Stimulated activated CD8-positive, alpha-beta memory T cell treated with anti-CD3 and anti-CD28 coated beads, Interleukin-12 subunit alpha, Interleukin-12 subunit beta, amount 100 ng/mL, for 24 hours (primary cell): ENCODE results near the gene FKBP2.

Experiments used
- DNase-seq: peaks from one replicate; pipeline ENCODE4 v3.0.0-alpha.2; 2020; ENCODE audit errors: extremely low read depth

FKBP2 gene

DNA sequence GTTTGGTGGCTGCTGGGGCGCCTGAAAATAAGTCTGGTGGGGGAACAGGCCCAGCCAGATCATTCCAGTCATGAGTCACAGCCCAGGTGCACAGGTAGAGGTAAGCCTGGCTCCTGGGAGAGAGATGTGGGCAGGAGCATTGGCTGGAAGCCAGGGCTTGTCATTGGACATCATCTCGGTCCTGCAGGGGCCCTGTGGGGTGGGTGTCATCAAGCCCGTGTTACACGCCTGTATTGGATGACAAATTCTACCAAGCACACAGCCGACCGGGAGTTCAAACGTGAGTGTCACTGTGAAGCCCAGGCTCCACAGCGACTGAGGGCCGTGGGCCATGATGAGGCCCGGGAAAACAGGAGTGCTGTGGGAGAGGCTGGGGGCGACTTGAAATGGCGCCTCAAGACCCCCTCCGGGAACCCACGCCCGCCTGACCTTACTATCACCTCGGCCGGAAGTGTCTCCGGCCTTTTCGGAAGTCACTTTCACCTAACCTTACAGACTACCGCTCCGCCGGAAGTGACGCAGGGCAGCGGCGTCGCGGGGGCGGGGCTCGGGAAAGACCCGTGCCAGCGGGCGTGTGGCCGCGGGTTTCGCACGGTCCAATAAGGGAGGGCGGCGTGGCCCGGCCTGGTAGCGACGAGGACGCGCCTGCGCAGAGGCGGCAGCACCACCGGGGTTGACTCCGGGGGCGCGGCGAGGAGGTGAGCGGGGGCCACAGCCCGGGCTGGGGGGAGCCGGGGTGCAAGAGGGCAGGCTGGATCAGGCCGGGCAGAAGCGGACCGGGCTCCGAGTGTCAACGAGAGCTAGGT lies at the start of gene FKBP2:
TSS of gene FKBP2 (plus strand) at position 661 of the 806 bp plus-strand sequence. CDS start 1,293 bp downstream, outside the sequence.
- peak; percentile 96 for DNase-seq

DNA sequence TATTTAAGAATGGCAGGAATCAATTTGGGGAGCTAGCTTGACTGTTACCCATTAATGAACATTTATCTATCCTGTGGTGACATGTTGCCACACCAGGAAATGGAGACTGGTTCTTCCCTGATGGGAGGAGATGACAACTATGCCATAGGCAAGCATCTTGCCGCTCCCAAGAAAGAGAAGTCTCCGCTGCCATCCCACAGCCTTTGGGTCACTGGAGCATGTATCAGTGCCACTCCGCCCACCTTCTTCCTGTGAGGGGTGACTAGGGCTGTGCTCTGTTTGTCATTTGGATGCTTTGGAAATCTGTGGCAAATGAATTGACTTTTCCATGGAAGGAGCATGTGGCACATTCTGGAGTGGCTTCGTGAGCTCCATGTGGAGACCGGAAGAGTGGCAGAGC lies 48.5 kb upstream of the FKBP2 start:
- no peak for DNase-seq

GRCh38 chr11:64196626-64197025 lies 44.3 kb upstream of the FKBP2 start:
- no peak for DNase-seq

DNA sequence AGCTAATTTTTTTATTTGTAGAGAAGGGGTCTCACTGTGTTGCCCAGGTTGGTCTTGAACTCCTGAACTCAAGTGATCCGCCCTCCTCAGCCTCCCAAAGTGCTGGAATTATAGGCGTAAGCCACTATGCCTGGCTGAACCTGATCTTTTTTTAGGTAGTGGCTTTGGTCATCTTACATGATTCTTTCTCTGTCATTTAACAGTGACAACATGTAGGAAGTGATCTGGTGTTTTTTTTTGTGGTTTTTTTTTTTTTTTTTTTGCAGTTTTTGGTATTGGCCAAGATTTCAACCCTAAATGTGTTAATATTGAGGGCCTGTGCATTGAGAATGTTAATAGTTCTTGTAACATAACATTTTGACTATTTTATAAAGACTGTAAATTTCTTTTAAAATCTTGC lies 42.4 kb upstream of the FKBP2 start:
- no peak for DNase-seq

DNA sequence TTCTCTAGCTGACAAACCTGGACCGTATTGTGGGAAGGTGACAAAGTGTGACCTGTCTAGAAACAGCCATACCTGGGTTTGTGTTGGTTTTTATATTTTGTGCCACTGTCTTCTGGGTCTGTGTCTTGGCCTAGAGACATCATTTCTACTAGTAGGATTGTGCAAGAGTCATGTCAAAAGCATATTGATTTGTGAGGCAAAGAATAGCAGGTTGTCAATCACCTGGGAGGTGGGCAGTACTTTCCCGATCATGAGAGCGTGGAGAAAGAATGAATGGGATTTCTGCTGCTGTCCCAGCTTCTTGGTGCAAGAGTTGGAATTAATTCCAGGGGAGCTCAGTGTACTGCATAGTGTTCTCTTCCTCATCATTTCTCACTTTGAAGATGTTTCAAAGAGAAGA lies 39.4 kb upstream of the FKBP2 start:
- DNase-seq = no peak

- no peak for DNase-seq
Measured at GRCh38 chr11:64202992-64203391, 37.9 kb upstream of the FKBP2 start.

GRCh38 chr11:64203421-64204079 lies 37.3 kb upstream of the FKBP2 start:
- no peak for DNase-seq

DNA sequence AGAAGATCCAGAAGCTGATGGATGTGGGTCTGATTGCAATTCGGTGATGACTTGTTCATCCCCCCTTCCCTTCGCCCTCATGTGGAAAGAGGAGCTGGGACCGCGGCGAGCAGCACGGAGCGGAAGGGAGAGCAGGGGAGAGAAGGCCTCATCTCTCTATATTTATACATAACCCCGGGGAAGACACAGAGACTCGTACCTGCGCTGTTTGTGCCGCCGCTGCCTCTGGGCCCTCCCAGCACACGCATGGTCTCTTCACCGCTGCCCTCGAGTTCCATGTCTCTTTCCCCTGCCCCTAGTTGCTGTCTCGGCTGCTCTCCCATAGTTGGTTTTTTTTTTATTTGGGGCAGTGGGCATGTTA lies 36.8 kb upstream of the FKBP2 start:
- DNase-seq = no peak

DNA sequence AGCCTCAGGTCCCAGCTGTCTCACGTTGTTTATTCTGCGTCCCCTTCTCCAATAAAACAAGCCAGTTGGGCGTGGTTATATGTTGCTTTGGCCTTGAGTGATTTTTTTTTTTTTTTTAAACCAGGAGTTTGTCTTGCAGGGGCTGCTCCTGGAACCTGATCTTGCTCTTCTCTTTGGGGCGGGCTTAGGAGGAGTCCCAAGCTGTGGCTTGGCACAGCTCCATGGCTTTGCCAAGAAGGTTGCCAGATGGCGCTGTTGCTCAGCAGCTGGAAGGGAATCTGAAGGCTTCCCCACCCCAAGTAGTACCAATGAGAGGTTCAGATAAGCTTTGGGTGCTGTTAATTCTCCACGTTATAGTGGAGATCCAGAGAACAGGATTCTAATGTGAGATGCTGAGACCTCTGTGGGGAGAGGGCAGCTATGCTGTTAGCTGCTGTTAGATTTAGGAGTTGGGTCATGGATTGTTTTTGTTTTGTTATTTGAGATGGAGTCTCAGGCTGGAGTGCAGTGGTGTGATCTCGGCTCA lies 36.4 kb upstream of the FKBP2 start:
- no peak for DNase-seq

GRCh38 chr11:64206457-64207255 lies 34.2 kb upstream of the FKBP2 start, which contains the start of gene FERMT3:
Gene FERMT3 (plus strand): TSS chr11:64206721. CDS start chr11:64207365, 644 bp downstream.
- DNase-seq = peak; percentile 58

- DNase-seq = peak; percentile 67
Measured at GRCh38 chr11:64207256-64208085, 33.4 kb upstream of the FKBP2 start.

- no peak for DNase-seq
Measured at GRCh38 chr11:64208086-64208795, 32.7 kb upstream of the FKBP2 start.

- no peak for DNase-seq
Measured at GRCh38 chr11:64208796-64209562, 31.9 kb upstream of the FKBP2 start.

- no peak for DNase-seq
Measured at GRCh38 chr11:64209563-64209843, 31.4 kb upstream of the FKBP2 start.

DNA sequence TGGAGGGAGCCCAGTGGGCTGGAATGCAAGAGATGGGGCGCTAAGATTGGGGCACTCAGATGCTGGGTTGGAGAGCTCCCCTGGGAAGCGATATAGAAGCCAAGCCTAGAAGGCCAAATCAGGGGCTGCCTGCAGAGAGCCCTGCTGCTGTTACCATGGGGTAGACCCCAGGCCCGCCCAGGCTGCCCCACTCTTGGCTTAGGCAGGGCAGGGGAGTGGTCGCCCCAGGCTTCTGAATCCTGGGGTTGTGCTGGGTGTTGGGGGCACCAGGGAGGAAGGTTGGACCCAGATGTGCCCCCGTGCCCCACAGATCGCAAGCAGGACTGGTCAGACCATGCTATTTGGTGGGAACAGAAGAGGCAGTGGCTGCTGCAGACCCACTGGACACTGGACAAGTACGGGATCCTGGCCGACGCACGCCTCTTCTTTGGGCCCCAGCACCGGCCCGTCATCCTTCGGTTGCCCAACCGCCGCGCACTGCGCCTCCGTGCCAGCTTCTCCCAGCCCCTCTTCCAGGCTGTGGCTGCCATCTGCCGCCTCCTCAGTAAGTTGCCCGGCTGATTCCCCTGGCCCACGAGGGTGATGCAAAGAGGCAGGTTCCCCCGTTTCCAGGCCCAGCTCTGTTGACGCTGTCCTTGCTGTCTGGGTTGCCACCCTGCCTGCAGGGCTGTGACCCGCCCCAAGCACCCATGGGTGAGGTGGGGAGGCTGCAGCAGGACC lies 30.4 kb upstream of the FKBP2 start:
- no peak for DNase-seq

DNA sequence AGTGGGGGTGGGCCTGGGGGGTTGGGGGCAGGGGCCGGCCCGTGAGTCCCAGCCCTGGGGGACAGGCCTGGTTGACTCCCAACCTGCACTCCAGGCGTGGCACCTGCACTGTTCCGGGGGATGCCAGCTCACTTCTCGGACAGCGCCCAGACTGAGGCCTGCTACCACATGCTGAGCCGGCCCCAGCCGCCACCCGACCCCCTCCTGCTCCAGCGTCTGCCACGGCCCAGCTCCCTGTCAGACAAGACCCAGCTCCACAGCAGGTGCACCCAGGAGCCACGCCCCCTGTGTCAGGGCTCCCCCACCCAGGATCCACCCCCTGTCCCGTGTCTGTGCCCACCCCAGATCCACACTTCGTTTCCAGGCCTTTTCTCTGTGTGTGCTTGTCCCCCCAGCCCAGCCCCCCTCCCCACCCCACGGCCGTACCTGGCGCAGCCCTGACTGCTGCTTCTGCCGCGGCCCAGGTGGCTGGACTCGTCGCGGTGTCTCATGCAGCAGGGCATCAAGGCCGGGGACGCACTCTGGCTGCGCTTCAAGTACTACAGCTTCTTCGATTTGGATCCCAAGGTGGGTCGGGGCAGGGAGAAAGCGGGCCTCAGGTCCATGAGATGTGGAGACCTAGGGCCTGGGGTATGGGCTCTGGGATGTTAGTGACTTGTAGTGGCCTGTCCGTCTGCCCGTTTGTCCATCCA lies 29.6 kb upstream of the FKBP2 start:
- DNase-seq = no peak

DNA sequence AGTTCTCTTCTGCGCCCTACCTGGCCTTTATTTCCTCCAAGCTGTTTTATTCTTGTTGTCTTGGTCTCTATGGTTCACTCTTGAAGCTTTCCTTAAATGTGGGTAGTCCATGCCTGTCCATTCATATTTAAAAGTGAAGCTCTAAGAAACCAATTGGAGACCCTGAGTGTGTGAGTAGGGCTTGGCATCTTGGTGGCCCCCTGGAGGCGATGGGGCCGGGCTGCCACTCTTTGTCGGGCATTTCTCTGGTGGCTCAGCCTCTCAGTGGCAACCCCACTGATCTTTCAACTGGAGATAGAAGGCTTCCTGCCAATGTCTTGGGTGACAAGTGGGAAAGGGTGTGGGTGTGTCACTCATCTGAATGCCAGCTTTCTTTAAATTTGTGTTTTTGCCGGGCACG lies 24.0 kb upstream of the FKBP2 start:
- DNase-seq = no peak

GRCh38 chr11:64218628-64219353 lies 22.1 kb upstream of the FKBP2 start:
- no peak for DNase-seq
